SKM-1 treated with dmso at 0.1 percent for 144 hours (cell line): ENCODE data around the gene SAMSN1.
"Not testable (repeated sequence)": the region's sequence is repeated elsewhere in the genome, so short reads cannot be mapped to it uniquely, and the experiment has no call there.

ENCODE experiments used
- DNase-seq: peaks from one replicate; lab custom pipeline; 2025; ENCODE audit not compliant: unreplicated experiment; lab: John Stamatoyannopoulos, UW

SAMSN1 gene

GRCh38 chr21:14531757-14532316, 14.3 kb downstream of the SAMSN1 start:
- DNase-seq, result no peak

GRCh38 chr21:14530592-14530991, 15.5 kb downstream of the SAMSN1 start:
- DNase-seq, result no peak

- DNase-seq, result no peak
These were observed 17.3 kb downstream of the SAMSN1 start for GRCh38 chr21:14528815-14529214.

- DNase-seq, result peak; percentile 25
These were observed 18.1 kb downstream of the SAMSN1 start for GRCh38 chr21:14527696-14528652.

GRCh38 chr21:14526836-14527695, 19.0 kb downstream of the SAMSN1 start:
- DNase-seq, result no peak

- DNase-seq, result no peak
These were observed 19.9 kb downstream of the SAMSN1 start for GRCh38 chr21:14526199-14526598.

GRCh38 chr21:14523234-14523633, 22.9 kb downstream of the SAMSN1 start:
- DNase-seq, result no peak

- no peak for DNase-seq
These were observed 23.4 kb downstream of the SAMSN1 start for GRCh38 chr21:14522736-14523135.

GRCh38 chr21:14520535-14520934, 25.6 kb downstream of the SAMSN1 start:
- peak; percentile 70 for DNase-seq

GRCh38 chr21:14519000-14519399, 27.1 kb downstream of the SAMSN1 start:
- DNase-seq, result no peak

GRCh38 chr21:14513804-14514203, 32.3 kb downstream of the SAMSN1 start:
- no peak for DNase-seq

GRCh38 chr21:14506859-14507457, 39.2 kb downstream of the SAMSN1 start:
- not testable (repeated sequence) for DNase-seq

GRCh38 chr21:14500873-14501272, 45.2 kb downstream of the SAMSN1 start:
- no peak for DNase-seq

GRCh38 chr21:14499316-14499715, 46.8 kb downstream of the SAMSN1 start:
- no peak for DNase-seq

GRCh38 chr21:14497825-14498224, 48.3 kb downstream of the SAMSN1 start:
- DNase-seq, result no peak

- DNase-seq, result no peak
These were observed 51.0 kb downstream of the SAMSN1 start for GRCh38 chr21:14495075-14495474.

- not testable (repeated sequence) for DNase-seq
These were observed 51.9 kb downstream of the SAMSN1 start for GRCh38 chr21:14494181-14494580.

- no peak for DNase-seq
These were observed 52.4 kb downstream of the SAMSN1 start for GRCh38 chr21:14493731-14494130.

- DNase-seq, result no peak
These were observed 53.2 kb downstream of the SAMSN1 start for GRCh38 chr21:14492931-14493330.

- DNase-seq, result no peak
These were observed 54.8 kb downstream of the SAMSN1 start for GRCh38 chr21:14491269-14491681.

GRCh38 chr21:14488672-14489204, 57.4 kb downstream of the SAMSN1 start:
- DNase-seq, result no peak
